Activated T-cell treated with anti-CD3 and anti-CD28 coated beads, Interleukin-2, amount 50 U/mL, for 72 hours (primary cell): ENCODE results near the gene ZC3H15. TPM values are rescaled to one million over a fixed set of nuclear protein-coding genes. Genes with fewer than 3 reads are reported as not detected.
"Not testable (repeated sequence)": the region's sequence is repeated elsewhere in the genome, so short reads cannot be mapped to it uniquely, and the experiment has no call there.

ENCODE experiments used
- ATAC-seq, 2 donors: fragments of 150-1000 bp; cut with Tn5 transposase; replicated peaks in 1 of 2; 2 replicates each; pipeline ENCODE4 v1.10.0; 2021; ENCODE audit warnings: moderate library complexity in 2 of 2, mild to moderate bottlenecking in 1 of 2
- DNase-seq, 2 donors: peaks; one replicate each; pipeline ENCODE4 v3.0.0; 2021 to 2022; ENCODE audit warnings: mixed read lengths in 1 of 2
- H3K27ac Mint-ChIP-seq: one replicate; pipeline ENCODE4 v1.8.0; 2022; ENCODE audit warnings: mild to moderate bottlenecking, moderate library complexity, mixed read lengths
- H3K27me3 Mint-ChIP-seq: one replicate; pipeline ENCODE4 v1.8.0; 2022; ENCODE audit warnings: low read depth, mixed read lengths
- H3K36me3 Mint-ChIP-seq, 2 donors: one replicate each; pipeline ENCODE4 v1.8.0; 2022; ENCODE audit warnings: mixed read lengths in 2 of 2, mild to moderate bottlenecking in 1 of 2; ENCODE audit not compliant: insufficient read depth in 2 of 2
- H3K4me1 Mint-ChIP-seq: one replicate; pipeline ENCODE4 v1.8.0; 2022; ENCODE audit warnings: low read depth, mixed read lengths
- H3K4me3 Mint-ChIP-seq, 2 donors: one replicate each; pipeline ENCODE4 v1.8.0; 2022; ENCODE audit warnings: mild to moderate bottlenecking in 2 of 2, mixed read lengths in 2 of 2, moderate library complexity in 2 of 2
- H3K9me3 Mint-ChIP-seq, 2 donors: one replicate each; pipeline ENCODE4 v1.8.0; 2022; ENCODE audit warnings: mixed read lengths in 2 of 2
- total RNA-seq, 2 donors: library from RNA; stranded (reverse); gene quantifications; one replicate each; pipeline ENCODE4 v1.2.3, GENCODE V29; 2022

Gene ZC3H15
- total RNA-seq, 2 donors from 2014 or later = 71.8 to 76.0 TPM

- H3K27ac Mint-ChIP-seq, H3K4me3 Mint-ChIP-seq, H3K27me3 Mint-ChIP-seq, H3K4me1 Mint-ChIP-seq, H3K9me3 Mint-ChIP-seq, ATAC-seq, DNase-seq: not testable (repeated sequence)
- peaks cover 3 to 10% of the 10 kb centered on the region in 2 donors for H3K36me3 Mint-ChIP-seq
These were observed 13.2 kb upstream of the ZC3H15 start for GRCh38 chr2:186472722-186473493.

GRCh38 chr2:186474239-186474638 is 11.8 kb upstream of the ZC3H15 start:
- not testable (repeated sequence) for H3K27me3 Mint-ChIP-seq, H3K4me3 Mint-ChIP-seq, H3K4me1 Mint-ChIP-seq, ATAC-seq, H3K9me3 Mint-ChIP-seq, DNase-seq, H3K27ac Mint-ChIP-seq, H3K36me3 Mint-ChIP-seq

GRCh38 chr2:186477790-186478189 is 8.3 kb upstream of the ZC3H15 start:
- Mint-ChIP-seq H3K27ac (no peak overlapping the region), H3K4me1 (peaks cover 7% of the 10 kb centered on the region), H3K27me3 (no peaks in the 10 kb centered on the region), H3K9me3 (peaks cover 0 to 1% of the 10 kb centered on the region in 2 donors), H3K4me3 (no peak overlapping the region), H3K36me3 (peaks cover 0 to 4% of the 10 kb centered on the region in 2 donors)
- DNase-seq (no peak), ATAC-seq (no peak)

- H3K4me1 Mint-ChIP-seq = peaks cover 34% of the 10 kb centered on the region
- ATAC-seq (no peak), DNase-seq (no peak)
- no peak overlapping the region for H3K4me3 Mint-ChIP-seq
- no peak overlapping the region for H3K27ac Mint-ChIP-seq
- H3K27me3 Mint-ChIP-seq = no peaks in the 10 kb centered on the region
- H3K36me3 Mint-ChIP-seq = peaks cover 0 to 2% of the 10 kb centered on the region in 2 donors
- peaks cover 0 to 1% of the 10 kb centered on the region in 2 donors for H3K9me3 Mint-ChIP-seq
These were observed 5.1 kb upstream of the ZC3H15 start for GRCh38 chr2:186480991-186481390.

- no peaks in the 10 kb centered on the region for H3K9me3 Mint-ChIP-seq
- DNase-seq = no peak
- peaks cover 2 to 6% of the 10 kb centered on the region in 2 donors for H3K36me3 Mint-ChIP-seq
- H3K4me1 Mint-ChIP-seq = peaks cover 47% of the 10 kb centered on the region
- peak overlapping the region; percentile 87 to 97 for H3K4me3 Mint-ChIP-seq
- peak overlapping the region; percentile 26 for H3K27ac Mint-ChIP-seq
- no peaks in the 10 kb centered on the region for H3K27me3 Mint-ChIP-seq
- no peak for ATAC-seq
These were observed 1.9 kb upstream of the ZC3H15 start for GRCh38 chr2:186484062-186484735.

GRCh38 chr2:186485576-186485870 is 537 bp upstream of the ZC3H15 start:
- ATAC-seq (no peak), DNase-seq (no peak)
- H3K9me3 Mint-ChIP-seq = no peaks in the 10 kb centered on the region
- peak overlapping the region; percentile 97 for H3K4me3 Mint-ChIP-seq
- H3K36me3 Mint-ChIP-seq = peaks cover 2 to 6% of the 10 kb centered on the region in 2 donors
- no peaks in the 10 kb centered on the region for H3K27me3 Mint-ChIP-seq
- peak overlapping the region; percentile 93 for H3K27ac Mint-ChIP-seq
- H3K4me1 Mint-ChIP-seq = peaks cover 58% of the 10 kb centered on the region

GRCh38 chr2:186486651-186487647 is 889 bp downstream of the ZC3H15 start:
- Mint-ChIP-seq H3K36me3 (peaks cover 2 to 8% of the 10 kb centered on the region in 2 donors), H3K27ac (peak overlapping the region; percentile 93), H3K4me1 (peaks cover 73% of the 10 kb centered on the region), H3K27me3 (no peaks in the 10 kb centered on the region), H3K4me3 (peak overlapping the region; percentile 97), H3K9me3 (no peaks in the 10 kb centered on the region)
- ATAC-seq = no peak
- DNase-seq = no peak

GRCh38 chr2:186493564-186494085 is 7.6 kb downstream of the ZC3H15 start:
- H3K9me3 Mint-ChIP-seq = no peaks in the 10 kb centered on the region
- peaks cover 56% of the 10 kb centered on the region for H3K4me1 Mint-ChIP-seq
- H3K36me3 Mint-ChIP-seq = peaks cover under 1 to 8% of the 10 kb centered on the region in 2 donors
- no peak for DNase-seq
- H3K27ac Mint-ChIP-seq = peak overlapping the region; percentile 95
- peak in 1 of 2 donors; percentile 11 for ATAC-seq
- no peaks in the 10 kb centered on the region for H3K27me3 Mint-ChIP-seq
- H3K4me3 Mint-ChIP-seq = no peak overlapping the region

- H3K9me3 Mint-ChIP-seq = no peaks in the 10 kb centered on the region
- no peaks in the 10 kb centered on the region for H3K27me3 Mint-ChIP-seq
- H3K4me1 Mint-ChIP-seq = peaks cover 39% of the 10 kb centered on the region
- DNase-seq (no peak), ATAC-seq (no peak)
- no peak overlapping the region for H3K4me3 Mint-ChIP-seq
- H3K36me3 Mint-ChIP-seq = peaks cover 0 to 11% of the 10 kb centered on the region in 2 donors
- H3K27ac Mint-ChIP-seq = no peak overlapping the region
These were observed 10.3 kb downstream of the ZC3H15 start for GRCh38 chr2:186496401-186496800.

- Mint-ChIP-seq H3K4me3 (no peak overlapping the region), H3K9me3 (no peaks in the 10 kb centered on the region), H3K27ac (no peak overlapping the region), H3K27me3 (no peaks in the 10 kb centered on the region), H3K4me1 (peaks cover 26% of the 10 kb centered on the region), H3K36me3 (peaks cover 0 to 16% of the 10 kb centered on the region in 2 donors)
- DNase-seq (no peak), ATAC-seq (no peak)
These were observed 11.9 kb downstream of the ZC3H15 start for GRCh38 chr2:186497928-186498327.

GRCh38 chr2:186498834-186499233 is 12.8 kb downstream of the ZC3H15 start:
- no peaks in the 10 kb centered on the region for H3K27me3 Mint-ChIP-seq
- peak overlapping the region; percentile 72 for H3K27ac Mint-ChIP-seq
- H3K36me3 Mint-ChIP-seq = peaks cover 1 to 22% of the 10 kb centered on the region in 2 donors
- H3K4me3 Mint-ChIP-seq = no peak overlapping the region
- no peak for ATAC-seq
- no peaks in the 10 kb centered on the region for H3K9me3 Mint-ChIP-seq
- H3K4me1 Mint-ChIP-seq = peaks cover 17% of the 10 kb centered on the region
- DNase-seq = no peak

- Mint-ChIP-seq H3K4me1 (peaks cover 5% of the 10 kb centered on the region), H3K27me3 (no peaks in the 10 kb centered on the region), H3K9me3 (no peaks in the 10 kb centered on the region), H3K36me3 (peaks cover 1 to 38% of the 10 kb centered on the region in 2 donors), H3K27ac (peak overlapping the region; percentile 94), H3K4me3 (peak overlapping the region in 1 of 2 donors; percentile 13)
- ATAC-seq (no peak), DNase-seq (no peak)
These were observed 18.0 kb downstream of the ZC3H15 start for GRCh38 chr2:186503827-186504606.
